Tibial nerve (tissue), 3 donors: ENCODE data around the gene CALML3.

ENCODE experiments used
- CTCF ChIP-seq, 5 experiments: fragments of 200-600 bp in 3 of 5; fragments of 450-650 bp in 2 of 5; sonication (generic) in 3 of 5; IDR thresholded peaks; one replicate each; pipeline ENCODE4 v1.5.1; 2016 to 2019; ENCODE audit warnings: antibody characterized with exemption in 5 of 5, mild to moderate bottlenecking in 3 of 5, moderate library complexity in 2 of 5
- POLR2A ChIP-seq, 2 donors: fragments of 450-650 bp; IDR thresholded peaks; one replicate each; pipeline ENCODE4 v1.6.1; 2017; ENCODE audit warnings: antibody characterized with exemption in 2 of 2, mild to moderate bottlenecking in 2 of 2, moderate library complexity in 2 of 2

- TF ChIP-seq CTCF (IDR thresholded peaks at IDR 0.05) (no peak), POLR2A (IDR thresholded peaks at IDR 0.05) (no peak)
Observed at GRCh38 chr10:5503477-5503835, 21.3 kb upstream of the CALML3 start.
